ENCODE measurements around the gene DNAH8.

DNA sequence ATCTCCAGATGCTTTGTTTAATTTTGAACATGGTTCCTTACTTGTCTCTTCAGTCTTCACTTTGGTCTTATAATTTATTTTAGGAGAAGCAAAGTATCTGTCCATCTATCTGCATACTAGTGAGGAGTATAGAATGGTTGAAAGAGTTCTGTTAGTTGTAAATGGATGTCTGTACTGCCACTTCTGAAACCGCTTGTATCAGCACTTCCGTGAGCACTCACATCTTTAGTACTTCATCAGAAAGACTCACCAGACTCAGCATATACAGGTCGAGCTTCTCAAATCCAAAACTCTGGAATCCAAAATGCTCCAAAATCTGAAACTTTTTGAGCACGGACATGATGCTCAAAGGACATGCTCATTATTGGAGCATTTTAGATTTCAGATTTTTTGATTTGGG, 191.5 kb downstream of the DNAH8 start:
- TF ChIP-seq, protein P1, sequence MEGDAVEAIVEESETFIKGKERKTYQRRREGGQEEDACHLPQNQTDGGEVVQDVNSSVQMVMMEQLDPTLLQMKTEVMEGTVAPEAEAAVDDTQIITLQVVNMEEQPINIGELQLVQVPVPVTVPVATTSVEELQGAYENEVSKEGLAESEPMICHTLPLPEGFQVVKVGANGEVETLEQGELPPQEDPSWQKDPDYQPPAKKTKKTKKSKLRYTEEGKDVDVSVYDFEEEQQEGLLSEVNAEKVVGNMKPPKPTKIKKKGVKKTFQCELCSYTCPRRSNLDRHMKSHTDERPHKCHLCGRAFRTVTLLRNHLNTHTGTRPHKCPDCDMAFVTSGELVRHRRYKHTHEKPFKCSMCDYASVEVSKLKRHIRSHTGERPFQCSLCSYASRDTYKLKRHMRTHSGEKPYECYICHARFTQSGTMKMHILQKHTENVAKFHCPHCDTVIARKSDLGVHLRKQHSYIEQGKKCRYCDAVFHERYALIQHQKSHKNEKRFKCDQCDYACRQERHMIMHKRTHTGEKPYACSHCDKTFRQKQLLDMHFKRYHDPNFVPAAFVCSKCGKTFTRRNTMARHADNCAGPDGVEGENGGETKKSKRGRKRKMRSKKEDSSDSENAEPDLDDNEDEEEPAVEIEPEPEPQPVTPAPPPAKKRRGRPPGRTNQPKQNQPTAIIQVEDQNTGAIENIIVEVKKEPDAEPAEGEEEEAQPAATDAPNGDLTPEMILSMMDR (IDR thresholded peaks at IDR 0.05; ENCODE audit: insufficient read depth, low read depth, low read length), result no peak
- TF ChIP-seq EZH2 (IDR thresholded peaks at IDR 0.05; ENCODE audit: insufficient read depth, low read length), result no peak
